ENCODE results near the gene RAPGEF4.

RAPGEF4 gene

DNA sequence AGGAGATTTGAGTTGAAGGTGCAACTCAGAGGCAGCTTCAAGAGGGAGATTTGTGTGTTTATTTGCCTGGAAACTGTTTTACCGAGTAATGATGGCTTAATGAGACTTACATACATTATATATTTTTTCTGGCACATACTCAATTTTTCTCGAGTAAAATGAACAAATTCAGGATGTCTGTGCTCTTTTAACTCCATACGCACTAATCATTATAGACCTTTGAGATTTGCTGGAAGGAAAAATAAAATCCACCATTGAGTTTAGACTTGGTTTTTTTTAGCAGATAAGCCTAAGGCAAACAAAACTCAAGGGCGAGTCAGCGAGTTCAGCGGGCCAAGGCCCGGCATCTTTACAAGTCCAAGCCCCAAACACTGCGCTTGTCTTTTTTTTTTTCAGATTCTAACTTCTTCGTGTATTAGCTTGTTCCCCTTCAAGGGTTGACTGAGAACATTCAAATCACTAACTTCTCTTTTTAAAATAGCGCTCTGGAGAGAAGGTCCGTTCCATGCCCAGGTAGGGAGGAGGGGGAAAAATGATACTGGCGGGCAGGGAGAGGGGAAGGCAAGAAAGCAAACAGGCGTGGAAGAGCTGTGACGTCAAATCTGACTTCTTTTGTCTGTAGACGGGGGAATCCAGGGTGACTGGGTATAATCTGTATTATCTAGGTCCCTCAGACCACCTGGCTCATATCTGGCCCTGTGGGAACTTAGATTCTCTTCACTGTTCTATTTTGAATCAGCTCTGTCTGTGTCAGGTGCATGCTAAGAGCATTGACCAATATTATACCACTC, 267.3 kb downstream of the RAPGEF4 start:
- in situ Hi-C loops (cut with MboI; ENCODE audit: low sequenced_read_pairs, unreplicated experiment) = no loop called here
- TF ChIP-seq, protein P1, sequence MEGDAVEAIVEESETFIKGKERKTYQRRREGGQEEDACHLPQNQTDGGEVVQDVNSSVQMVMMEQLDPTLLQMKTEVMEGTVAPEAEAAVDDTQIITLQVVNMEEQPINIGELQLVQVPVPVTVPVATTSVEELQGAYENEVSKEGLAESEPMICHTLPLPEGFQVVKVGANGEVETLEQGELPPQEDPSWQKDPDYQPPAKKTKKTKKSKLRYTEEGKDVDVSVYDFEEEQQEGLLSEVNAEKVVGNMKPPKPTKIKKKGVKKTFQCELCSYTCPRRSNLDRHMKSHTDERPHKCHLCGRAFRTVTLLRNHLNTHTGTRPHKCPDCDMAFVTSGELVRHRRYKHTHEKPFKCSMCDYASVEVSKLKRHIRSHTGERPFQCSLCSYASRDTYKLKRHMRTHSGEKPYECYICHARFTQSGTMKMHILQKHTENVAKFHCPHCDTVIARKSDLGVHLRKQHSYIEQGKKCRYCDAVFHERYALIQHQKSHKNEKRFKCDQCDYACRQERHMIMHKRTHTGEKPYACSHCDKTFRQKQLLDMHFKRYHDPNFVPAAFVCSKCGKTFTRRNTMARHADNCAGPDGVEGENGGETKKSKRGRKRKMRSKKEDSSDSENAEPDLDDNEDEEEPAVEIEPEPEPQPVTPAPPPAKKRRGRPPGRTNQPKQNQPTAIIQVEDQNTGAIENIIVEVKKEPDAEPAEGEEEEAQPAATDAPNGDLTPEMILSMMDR (IDR thresholded peaks at IDR 0.05; ENCODE audit: borderline replicate concordance, control extremely low read depth, extremely low read depth, insufficient read depth, missing control alignments) = no peak
- DNase-seq (ENCODE audit: low spot score) = no peak

GRCh38 chr2:173008786-173009185, 273.1 kb downstream of the RAPGEF4 start:
- DNase-seq (ENCODE audit: low spot score) = no peak
- TF ChIP-seq, protein P1 (IDR thresholded peaks at IDR 0.05; ENCODE audit: borderline replicate concordance, control extremely low read depth, extremely low read depth, insufficient read depth, missing control alignments) = no peak
- in situ Hi-C loops (cut with MboI; ENCODE audit: low sequenced_read_pairs, unreplicated experiment) = no loop called here

- no peak for DNase-seq (ENCODE audit: low spot score)
- TF ChIP-seq, protein P1 (IDR thresholded peaks at IDR 0.05; ENCODE audit: borderline replicate concordance, control extremely low read depth, extremely low read depth, insufficient read depth, missing control alignments) = no peak
- in situ Hi-C loops (cut with MboI; ENCODE audit: low sequenced_read_pairs, unreplicated experiment) = no loop called here
Measured at GRCh38 chr2:173010233-173010632, 274.6 kb downstream of the RAPGEF4 start.

DNA sequence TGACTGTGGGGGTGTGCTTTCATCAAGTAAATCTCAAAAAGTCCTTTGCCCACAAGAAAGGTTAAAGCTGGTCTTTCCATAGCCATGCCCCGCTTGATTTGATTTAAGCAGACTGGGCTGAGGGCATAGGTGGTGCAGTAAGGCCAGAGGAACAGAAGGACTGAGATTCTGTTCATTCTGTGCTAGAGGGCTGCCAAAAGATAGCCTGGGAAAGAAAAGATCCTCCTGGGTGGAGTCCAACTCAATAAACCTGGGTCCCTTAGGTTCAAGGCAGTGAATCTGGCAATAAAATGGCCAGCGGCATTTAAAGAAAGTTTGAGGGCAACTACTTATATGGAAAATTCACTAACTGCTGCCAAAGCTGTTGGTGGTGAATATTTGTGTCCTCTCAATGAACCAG, 280.8 kb downstream of the RAPGEF4 start:
- no peak for DNase-seq (ENCODE audit: low spot score)
- TF ChIP-seq, protein P1 (IDR thresholded peaks at IDR 0.05; ENCODE audit: borderline replicate concordance, control extremely low read depth, extremely low read depth, insufficient read depth, missing control alignments) = no peak
- in situ Hi-C loops (cut with MboI; ENCODE audit: low sequenced_read_pairs, unreplicated experiment) = no loop called here

GRCh38 chr2:173017646-173018420, 282.2 kb downstream of the RAPGEF4 start:
- DNase-seq (ENCODE audit: low spot score) = no peak
- TF ChIP-seq, protein P1 (IDR thresholded peaks at IDR 0.05; ENCODE audit: borderline replicate concordance, control extremely low read depth, extremely low read depth, insufficient read depth, missing control alignments) = no peak
- in situ Hi-C loops (cut with MboI; ENCODE audit: low sequenced_read_pairs, unreplicated experiment) = no loop called here

DNA sequence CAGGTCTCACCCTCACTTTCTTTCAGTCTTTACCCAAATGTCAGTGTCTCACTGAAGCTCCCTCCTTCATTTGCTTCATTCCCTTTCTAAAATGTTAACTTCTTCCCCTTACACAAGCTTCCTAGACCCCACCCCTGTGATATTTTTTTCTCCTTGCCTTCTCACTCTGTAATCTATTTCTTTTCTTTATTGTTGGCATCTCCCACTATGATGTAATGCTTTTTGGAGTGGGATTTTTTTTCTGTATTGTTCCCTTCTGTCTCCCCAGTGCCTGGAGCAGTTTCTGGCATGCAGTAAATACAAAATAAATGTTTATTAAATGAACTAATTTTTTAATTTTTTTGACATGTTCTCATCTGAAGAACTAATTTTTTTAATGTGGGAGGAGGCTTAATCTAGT, 284.1 kb downstream of the RAPGEF4 start:
- TF ChIP-seq, protein P1 (IDR thresholded peaks at IDR 0.05; ENCODE audit: borderline replicate concordance, control extremely low read depth, extremely low read depth, insufficient read depth, missing control alignments) = no peak
- in situ Hi-C loops (cut with MboI; ENCODE audit: low sequenced_read_pairs, unreplicated experiment) = no loop called here
- no peak for DNase-seq (ENCODE audit: low spot score)
